ENCODE results near the gene SHISA9.
"Not testable (repeated sequence)": the region's sequence is repeated elsewhere in the genome, so short reads cannot be mapped to it uniquely, and the experiment has no call there.

SHISA9 gene

GRCh38 chr16:12900156-12900555 lies 1.2 kb upstream of the SHISA9 start:
- DNase-seq (ENCODE audit: low read depth), result no peak

GRCh38 chr16:12900599-12901203 lies 697 bp upstream of the SHISA9 start:
- DNase-seq (ENCODE audit: low read depth), result no peak

GRCh38 chr16:12901204-12901596 lies 198 bp upstream of the SHISA9 start:
- no peak for DNase-seq (ENCODE audit: low read depth)

- DNase-seq (ENCODE audit: low read depth), result no peak
Measured at GRCh38 chr16:12902511-12903372, 1.3 kb downstream of the SHISA9 start.

GRCh38 chr16:12903407-12904328 lies 2.3 kb downstream of the SHISA9 start:
- DNase-seq (ENCODE audit: low read depth), result no peak

- no peak for DNase-seq (ENCODE audit: low read depth)
Measured at GRCh38 chr16:12904329-12904671, 2.9 kb downstream of the SHISA9 start.

- no peak for DNase-seq (ENCODE audit: low read depth)
Measured at GRCh38 chr16:12906271-12906670, 4.9 kb downstream of the SHISA9 start.

- DNase-seq (ENCODE audit: low read depth), result no peak
Measured at GRCh38 chr16:12906765-12907516, 5.5 kb downstream of the SHISA9 start.

- DNase-seq (ENCODE audit: low read depth), result no peak
Measured at GRCh38 chr16:12907670-12908233, 6.4 kb downstream of the SHISA9 start.

- DNase-seq (ENCODE audit: low read depth), result no peak
Measured at GRCh38 chr16:12917246-12917645, 15.8 kb downstream of the SHISA9 start.

- DNase-seq (ENCODE audit: low read depth), result no peak
Measured at GRCh38 chr16:12917653-12918052, 16.3 kb downstream of the SHISA9 start.

GRCh38 chr16:12920739-12921138 lies 19.3 kb downstream of the SHISA9 start:
- no peak for DNase-seq (ENCODE audit: low read depth)

- not testable (repeated sequence) for DNase-seq (ENCODE audit: low read depth)
Measured at GRCh38 chr16:12923640-12924039, 22.2 kb downstream of the SHISA9 start.

GRCh38 chr16:12925026-12925800 lies 23.8 kb downstream of the SHISA9 start:
- no peak for DNase-seq (ENCODE audit: low read depth)

GRCh38 chr16:12927591-12927990 lies 26.2 kb downstream of the SHISA9 start:
- no peak for DNase-seq (ENCODE audit: low read depth)

GRCh38 chr16:12930881-12931280 lies 29.5 kb downstream of the SHISA9 start:
- no peak for DNase-seq (ENCODE audit: low read depth)

- DNase-seq (ENCODE audit: low read depth), result no peak
Measured at GRCh38 chr16:12936391-12936790, 35.0 kb downstream of the SHISA9 start.

GRCh38 chr16:12941896-12942295 lies 40.5 kb downstream of the SHISA9 start:
- no peak for DNase-seq (ENCODE audit: low read depth)

GRCh38 chr16:12942861-12943260 lies 41.5 kb downstream of the SHISA9 start:
- DNase-seq (ENCODE audit: low read depth), result no peak

GRCh38 chr16:12944300-12944699 lies 42.9 kb downstream of the SHISA9 start:
- no peak for DNase-seq (ENCODE audit: low read depth)

- DNase-seq (ENCODE audit: low read depth), result no peak
Measured at GRCh38 chr16:12951392-12951791, 50.0 kb downstream of the SHISA9 start.
